B cell (primary cell): ENCODE data around the gene RNF157.

Experiments
- EZH2 ChIP-seq: IDR thresholded peaks from 2 replicates; pipeline ENCODE4 v1.6.1; 2012; ENCODE audit warnings: borderline replicate concordance, low read depth, mild to moderate bottlenecking, moderate library complexity, low read length; ENCODE audit not compliant: insufficient read depth, poor library complexity, severe bottlenecking
- TF ChIP-seq, protein P1 (sequence below): fragments of 200-600 bp; IDR thresholded peaks from one replicate; pipeline ENCODE4 v1.8.0; 2022; ENCODE audit warnings: antibody characterized with exemption, mild to moderate bottlenecking

DNA sequence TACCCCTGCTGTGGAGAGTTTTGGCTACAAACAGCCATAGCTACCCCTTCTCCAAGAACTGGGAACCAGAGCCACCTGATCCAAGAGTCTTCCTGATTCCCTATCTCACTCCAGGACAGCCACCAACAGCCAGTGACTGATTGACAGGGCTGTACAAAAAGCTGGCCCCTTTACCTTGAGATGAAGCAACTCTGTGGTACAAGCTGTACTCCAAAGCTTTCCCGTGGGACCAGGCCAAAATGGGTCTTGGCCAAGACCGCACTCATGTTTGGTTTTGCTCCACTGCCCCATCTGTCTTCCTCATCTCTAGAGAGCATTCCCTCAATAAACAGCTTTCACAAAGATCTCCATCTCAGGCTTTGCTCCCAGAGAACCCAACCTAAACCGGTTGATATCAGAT is 43.6 kb downstream of the RNF157 start:
- TF ChIP-seq, protein P1, sequence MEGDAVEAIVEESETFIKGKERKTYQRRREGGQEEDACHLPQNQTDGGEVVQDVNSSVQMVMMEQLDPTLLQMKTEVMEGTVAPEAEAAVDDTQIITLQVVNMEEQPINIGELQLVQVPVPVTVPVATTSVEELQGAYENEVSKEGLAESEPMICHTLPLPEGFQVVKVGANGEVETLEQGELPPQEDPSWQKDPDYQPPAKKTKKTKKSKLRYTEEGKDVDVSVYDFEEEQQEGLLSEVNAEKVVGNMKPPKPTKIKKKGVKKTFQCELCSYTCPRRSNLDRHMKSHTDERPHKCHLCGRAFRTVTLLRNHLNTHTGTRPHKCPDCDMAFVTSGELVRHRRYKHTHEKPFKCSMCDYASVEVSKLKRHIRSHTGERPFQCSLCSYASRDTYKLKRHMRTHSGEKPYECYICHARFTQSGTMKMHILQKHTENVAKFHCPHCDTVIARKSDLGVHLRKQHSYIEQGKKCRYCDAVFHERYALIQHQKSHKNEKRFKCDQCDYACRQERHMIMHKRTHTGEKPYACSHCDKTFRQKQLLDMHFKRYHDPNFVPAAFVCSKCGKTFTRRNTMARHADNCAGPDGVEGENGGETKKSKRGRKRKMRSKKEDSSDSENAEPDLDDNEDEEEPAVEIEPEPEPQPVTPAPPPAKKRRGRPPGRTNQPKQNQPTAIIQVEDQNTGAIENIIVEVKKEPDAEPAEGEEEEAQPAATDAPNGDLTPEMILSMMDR: no peak
- TF ChIP-seq EZH2: no peak
